GM12878 (cell line): ENCODE measurements around the gene COG7. TPM values are rescaled to one million over a fixed set of nuclear protein-coding genes. Genes with fewer than 3 reads are reported as not detected.

Experiments used
- ATAC-seq: fragments of 200-7000 bp; cut with Tn5 transposase; 3 replicates; pipeline ENCODE4 v1.9.1; 2020; ENCODE audit warnings: mild to moderate bottlenecking, moderate library complexity
- BruUV-seq: library from RNA; stranded (reverse); fragments of 400-500 nt; replicated peaks from 2 replicates; lab custom pipeline; 2021; lab: Mats Ljungman, UMichigan
- CTCF ChIA-PET: fragments of 300-600 bp; sonication (Branson Sonifier 250); formaldehyde crosslinking; extraction: SDS; loops from one replicate; lab custom pipeline; 2021; ENCODE audit warnings: inconsistent platforms; lab: Yijun Ruan, JAX
- POLR2A ChIA-PET: fragments of 350-600 bp; formaldehyde crosslinking; extraction: SDS; loops from one replicate; lab custom pipeline; 2021; ENCODE audit warnings: inconsistent platforms; lab: Charles Lee
- RAD21 ChIA-PET: fragments of 300-600 bp; sonication (Branson Sonifier 250); formaldehyde crosslinking; loops from one replicate; lab custom pipeline; 2023; ENCODE audit warnings: antibody characterized with exemption; ENCODE audit not compliant: unreplicated experiment; lab: Charles Lee
- SMC1A ChIA-PET: fragments of 300-600 bp; sonication (Branson Sonifier 250); formaldehyde crosslinking; loops from one replicate; lab custom pipeline; 2023; ENCODE audit not compliant: unreplicated experiment, uncharacterized antibody; lab: Charles Lee
- DNase-seq: peaks from one replicate; pipeline ENCODE4 v3.0.0-alpha.2; 2011; ENCODE audit warnings: low read depth, low spot score
- FAIRE-seq: peaks from 3 replicates; lab custom pipeline; 2011; peaks lifted over from hg19 to GRCh38; lab: Jason Lieb, UNC
- H2AFZ ChIP-seq: 2 replicates; pipeline ENCODE4 v1.6.0; 2011; ENCODE audit warnings: low read depth, low read length, control low read depth; ENCODE audit not compliant: control insufficient read depth
- H3K27ac ChIP-seq: 2 replicates; pipeline ENCODE4 v1.5.1; 2011; ENCODE audit warnings: control low read depth; ENCODE audit not compliant: control insufficient read depth, insufficient read depth
- H3K27me3 ChIP-seq, 2 experiments: replicated peaks in 1 of 2; 2 replicates each; pipeline versions ENCODE4 v1.6.0 to v1.6.1; 2011; ENCODE audit warnings: low read length in 1 of 2; ENCODE audit not compliant: control insufficient read depth in 2 of 2, insufficient read depth in 2 of 2
- H3K36me3 ChIP-seq, 2 experiments: 2 replicates each; pipeline ENCODE4 v1.5.1; 2011; ENCODE audit warnings: low read length in 1 of 2; ENCODE audit not compliant: control insufficient read depth in 2 of 2, insufficient read depth in 2 of 2
- H3K4me1 ChIP-seq: 2 replicates; pipeline ENCODE4 v1.6.1; 2011; ENCODE audit warnings: mild to moderate bottlenecking, low read length, moderate library complexity, mixed read lengths; ENCODE audit not compliant: control insufficient read depth, insufficient read depth
- H3K4me2 ChIP-seq: 2 replicates; pipeline ENCODE4 v1.6.0; 2011; ENCODE audit warnings: control low read depth; ENCODE audit not compliant: control insufficient read depth, insufficient read depth
- H3K4me3 ChIP-seq: fragments of 200-600 bp; sonication (generic); 2 replicates; pipeline ENCODE4 v1.5.1; 2016
- H3K79me2 ChIP-seq: 2 replicates; pipeline ENCODE4 v1.6.0; 2011; ENCODE audit warnings: low read length; ENCODE audit not compliant: control insufficient read depth, insufficient read depth
- H3K9ac ChIP-seq: 2 replicates; pipeline ENCODE4 v1.8.0; 2011; ENCODE audit warnings: low read length, control low read depth, mixed read lengths; ENCODE audit not compliant: control insufficient read depth, insufficient read depth
- H3K9me3 ChIP-seq: replicated peaks from 3 replicates; pipeline ENCODE4 v1.5.1; 2011; ENCODE audit warnings: mild to moderate bottlenecking, low read length; ENCODE audit not compliant: control insufficient read depth, insufficient read depth
- H4K20me1 ChIP-seq: 2 replicates; pipeline ENCODE4 v1.6.0; 2011; ENCODE audit not compliant: control insufficient read depth, insufficient read depth
- BACH1 ChIP-seq: fragments of 450-650 bp; IDR thresholded peaks from 2 replicates; pipeline ENCODE4 v1.6.1; 2017; ENCODE audit warnings: mild to moderate bottlenecking, borderline replicate concordance
- BMI1 ChIP-seq: fragments of 450-650 bp; IDR thresholded peaks from 2 replicates; pipeline ENCODE4 v1.6.1; 2016; ENCODE audit warnings: mild to moderate bottlenecking, moderate library complexity, borderline replicate concordance
- CEBPB ChIP-seq, 2 experiments: fragments of 150-350 bp in 1 of 2; IDR thresholded peaks; 2 replicates each; pipeline ENCODE4 v1.6.1; 2012 to 2014; ENCODE audit warnings: low read depth in 2 of 2, low read length in 2 of 2, borderline replicate concordance in 1 of 2, inconsistent platforms in 1 of 2
- ESRRA ChIP-seq: IDR thresholded peaks from 2 replicates; pipeline ENCODE4 v1.6.1; 2012; ENCODE audit warnings: mild to moderate bottlenecking, low read length, improper control_type of control experiment
- FOXK2 ChIP-seq: fragments of 450-650 bp; IDR thresholded peaks from 2 replicates; pipeline ENCODE4 v1.6.1; 2017; ENCODE audit warnings: mild to moderate bottlenecking, moderate library complexity
- HDAC6 ChIP-seq: fragments of 200-600 bp; sonication (generic); IDR thresholded peaks from one replicate; pipeline ENCODE4 v1.8.0; 2017; ENCODE audit warnings: antibody characterized with exemption; ENCODE audit not compliant: unreplicated experiment
- LARP7 ChIP-seq: fragments of 450-650 bp; IDR thresholded peaks from 2 replicates; pipeline ENCODE4 v1.6.1; 2017; ENCODE audit warnings: mild to moderate bottlenecking
- MEF2B ChIP-seq: fragments of 450-650 bp; IDR thresholded peaks from 2 replicates; pipeline ENCODE4 v1.6.1; 2018; ENCODE audit warnings: mild to moderate bottlenecking, moderate library complexity; ENCODE audit not compliant: partially characterized antibody, poor library complexity, severe bottlenecking
- NR2C2 ChIP-seq: IDR thresholded peaks from 2 replicates; pipeline ENCODE4 v1.6.1; 2011; ENCODE audit warnings: borderline replicate concordance, low read depth; ENCODE audit not compliant: control insufficient read depth, insufficient read length
- PML ChIP-seq: IDR thresholded peaks from 2 replicates; pipeline ENCODE4 v1.6.1; 2012; ENCODE audit warnings: low read length, inconsistent platforms
- SIX5 ChIP-seq: IDR thresholded peaks from 2 replicates; pipeline ENCODE4 v1.6.1; 2011; ENCODE audit warnings: mild to moderate bottlenecking, low read depth, low read length, moderate library complexity; ENCODE audit not compliant: severe bottlenecking
- SKIL ChIP-seq: fragments of 450-650 bp; IDR thresholded peaks from 2 replicates; pipeline ENCODE4 v1.6.1; 2017; ENCODE audit warnings: mild to moderate bottlenecking, low read depth, inconsistent platforms; ENCODE audit not compliant: poor library complexity, severe bottlenecking
- SRF ChIP-seq, 2 experiments: IDR thresholded peaks; 2 replicates each; pipeline ENCODE4 v1.6.1; 2011; ENCODE audit warnings: low read depth in 2 of 2, low read length in 2 of 2, mild to moderate bottlenecking in 1 of 2, moderate library complexity in 1 of 2
- SUZ12 ChIP-seq: fragments of 200-600 bp; sonication (generic); IDR thresholded peaks from one replicate; pipeline ENCODE4 v1.6.1; 2018; ENCODE audit warnings: antibody characterized with exemption, mild to moderate bottlenecking; ENCODE audit not compliant: unreplicated experiment
- TARDBP ChIP-seq: IDR thresholded peaks from 2 replicates; pipeline ENCODE4 v1.6.1; 2016; ENCODE audit warnings: borderline replicate concordance
- TBL1XR1 ChIP-seq: IDR thresholded peaks from 2 replicates; pipeline ENCODE4 v1.6.1; 2012; ENCODE audit warnings: low read depth, low read length, improper control_type of control experiment
- TCF12 ChIP-seq: IDR thresholded peaks from 2 replicates; pipeline ENCODE4 v1.6.1; 2011; ENCODE audit warnings: low read depth, mild to moderate bottlenecking, low read length
- YBX1 ChIP-seq: fragments of 450-650 bp; IDR thresholded peaks from 2 replicates; pipeline ENCODE4 v1.6.1; 2016; ENCODE audit warnings: antibody characterized with exemption
- YY1 ChIP-seq: IDR thresholded peaks from 2 replicates; pipeline ENCODE4 v1.6.1; 2011; ENCODE audit warnings: low read depth, mild to moderate bottlenecking, low read length
- ZNF24 ChIP-seq: fragments of 450-650 bp; IDR thresholded peaks from 2 replicates; pipeline ENCODE4 v1.6.1; 2017; ENCODE audit warnings: antibody characterized with exemption, mild to moderate bottlenecking
- WGBS: methylation state at CpG from one replicate; pipeline ENCODE4 v1.1.6; 2016; ENCODE audit warnings: low lambda C conversion rate; ENCODE audit not compliant: insufficient replicate concordance, insufficient coverage; ENCODE audit errors: missing lambda C conversion rate; 5-methylcytosine and 5-hydroxymethylcytosine counted together
- in situ Hi-C: fragments of 300-500 bp; cut with MboI; formaldehyde crosslinking; loops from 9 replicates; pipeline ENCODE4 v1.14.3; 2018; ENCODE audit warnings: mixed read lengths
- intact Hi-C: fragments of 100-400 bp; cut with micrococcal nuclease; formaldehyde crosslinking; loops from one replicate; pipeline ENCODE4 v1.14.2; 2022; ENCODE audit not compliant: unreplicated experiment
- polyA plus RNA-seq, 11 experiments: library from polyadenylated mRNA; depleted of rRNA in 4 of 11; unstranded in 6 of 11; stranded (reverse) in 5 of 11; fragments of >200 nt; fragmentation: Nextera tagmentation in 4 of 11; fragmentation: Illumina TruSeq in 1 of 11; extraction: Ambion mirVana in 4 of 11; extraction: Trizol in 1 of 11; gene quantifications; 1 replicate in 1 of 11; 2 replicates in 10 of 11; pipeline versions ENCODE4 v1.2.1 to v1.2.3, GENCODE V29; 2011 to 2016; ENCODE audit warnings: inconsistent platforms in 2 of 11, missing spikeins in 2 of 11, low read depth in 1 of 11
- total RNA-seq, 4 experiments: library from RNA; depleted of rRNA in 3 of 4; stranded (reverse); fragments of >200 nt in 3 of 4; fragmentation: Illumina TruSeq in 1 of 4; extraction: Trizol in 1 of 4; gene quantifications; 2 replicates each; pipeline versions ENCODE4 v1.2.1 to v1.2.3, GENCODE V29; 2013 to 2021

Gene COG7
- total and polyA plus RNA-seq, 10 of the 15 experiments (the other 5 are each of a cell fraction or from before 2014, with no cell fraction given) = 2.9 to 24.0 (median 10.0) TPM

GRCh38 chr16:23408242-23408822 is 44.7 kb downstream of the COG7 start:
- no peaks in the 10 kb centered on the region for H3K4me1 ChIP-seq
- ChIA-PET POLR2A (no interaction called here), RAD21 (interaction anchor here (1.1 kb wide), 1 partner anchor 74 kb away, joined by 3 read pairs; no protein-coding TSS in a partner anchor), SMC1A (interaction anchor here (1.1 kb wide), 1 partner anchor 28 kb away, joined by 3 read pairs; no protein-coding TSS in a partner anchor), CTCF (interaction anchor here (1.1 kb wide), 1 partner anchor 27 kb away, joined by 4 read pairs; no protein-coding TSS in a partner anchor)
- TF ChIP-seq MEF2B (no peak), SKIL (no peak), SIX5 (no peak), NR2C2 (no peak), YY1 (no peak), ZNF24 (no peak), CEBPB (IDR thresholded peaks at IDR 0.05; ENCODE audit: borderline replicate concordance in 1 of 2, low read depth in 2 of 2, low read length in 2 of 2) (no peak), LARP7 (no peak), FOXK2 (no peak), YBX1 (no peak), TARDBP (no peak), HDAC6 (no peak), TCF12 (no peak), ESRRA (no peak), TBL1XR1 (no peak), SRF (IDR thresholded peaks at IDR 0.05; ENCODE audit: low read depth in 2 of 2, low read length in 2 of 2) (no peak), BMI1 (no peak), SUZ12 (no peak), PML (no peak), BACH1 (no peak)
- H3K9ac ChIP-seq = no peak overlapping the region
- no peak overlapping the region for H3K4me3 ChIP-seq
- H3K27me3 ChIP-seq = no peaks in the 10 kb centered on the region
- H4K20me1 ChIP-seq = no peaks in the 10 kb centered on the region
- FAIRE-seq = no peak
- in situ Hi-C loops = no loop called here
- no TSS peak for BruUV-seq
- ATAC-seq = no peak
- H3K4me2 ChIP-seq = no peak overlapping the region
- intact Hi-C loops = no loop called here
- no peak for DNase-seq
- no peaks in the 10 kb centered on the region for H3K79me2 ChIP-seq
- H2AFZ ChIP-seq = no peak overlapping the region
- no peaks in the 10 kb centered on the region for H3K9me3 ChIP-seq
- H3K27ac ChIP-seq = no peak overlapping the region
- peaks cover 4 to 9% of the 10 kb centered on the region in 2 experiments for H3K36me3 ChIP-seq
- 97% methylated on average over 4 of the region's 21 CpGs for WGBS
